ENCODE data around the gene SPATA21.

SPATA21 gene

GRCh38 chr1:16451841-16452528 lies 14.8 kb upstream of the SPATA21 start:
- FAIRE-seq (no peak), DNase-seq (ENCODE audit: insufficient read length, low spot score) (no peak)

- DNase-seq (ENCODE audit: insufficient read length, low spot score): no peak
- FAIRE-seq: no peak
Measured at GRCh38 chr1:16450863-16451481, 13.7 kb upstream of the SPATA21 start.

- DNase-seq (ENCODE audit: insufficient read length, low spot score) (no peak), FAIRE-seq (no peak)
Measured at GRCh38 chr1:16449666-16450065, 12.4 kb upstream of the SPATA21 start.

- FAIRE-seq: no peak
- no peak for DNase-seq (ENCODE audit: insufficient read length, low spot score)
Measured at GRCh38 chr1:16449065-16449464, 11.8 kb upstream of the SPATA21 start.

GRCh38 chr1:16447641-16448040 lies 10.4 kb upstream of the SPATA21 start:
- no peak for DNase-seq (ENCODE audit: insufficient read length, low spot score)
- FAIRE-seq: no peak

- DNase-seq (ENCODE audit: insufficient read length, low spot score): no peak
- FAIRE-seq: no peak
Measured at GRCh38 chr1:16446116-16446515, 8.9 kb upstream of the SPATA21 start.

GRCh38 chr1:16445052-16445451 lies 7.8 kb upstream of the SPATA21 start:
- DNase-seq (ENCODE audit: insufficient read length, low spot score) (no peak), FAIRE-seq (no peak)

GRCh38 chr1:16443975-16444770 lies 6.9 kb upstream of the SPATA21 start:
- DNase-seq (ENCODE audit: insufficient read length, low spot score): no peak
- no peak for FAIRE-seq

- no peak for FAIRE-seq
- no peak for DNase-seq (ENCODE audit: insufficient read length, low spot score)
Measured at GRCh38 chr1:16442941-16443340, 5.7 kb upstream of the SPATA21 start.

GRCh38 chr1:16442265-16442664 lies 5.0 kb upstream of the SPATA21 start:
- DNase-seq (ENCODE audit: insufficient read length, low spot score) (no peak), FAIRE-seq (no peak)

- no peak for FAIRE-seq
- no peak for DNase-seq (ENCODE audit: insufficient read length, low spot score)
Measured at GRCh38 chr1:16441282-16441665, 4.0 kb upstream of the SPATA21 start.

GRCh38 chr1:16440470-16441281 lies 3.5 kb upstream of the SPATA21 start, which contains the start of gene NECAP2:
TSS of gene NECAP2 (plus strand) at chr1:16440724. CDS start at chr1:16440762, 38 bp downstream.
- peak; percentile 90 for FAIRE-seq
- DNase-seq (ENCODE audit: insufficient read length, low spot score): peak; percentile 86

GRCh38 chr1:16440131-16440469 lies 2.9 kb upstream of the SPATA21 start:
- FAIRE-seq: no peak
- DNase-seq (ENCODE audit: insufficient read length, low spot score): no peak

GRCh38 chr1:16438924-16439323 lies 1.7 kb upstream of the SPATA21 start:
- DNase-seq (ENCODE audit: insufficient read length, low spot score) (no peak), FAIRE-seq (no peak)

- FAIRE-seq (no peak), DNase-seq (ENCODE audit: insufficient read length, low spot score) (no peak)
Measured at GRCh38 chr1:16438516-16438915, 1.3 kb upstream of the SPATA21 start.

- DNase-seq (ENCODE audit: insufficient read length, low spot score) (no peak), FAIRE-seq (no peak)
Measured at GRCh38 chr1:16434501-16434900, 2.7 kb downstream of the SPATA21 start.

GRCh38 chr1:16434007-16434406 lies 3.2 kb downstream of the SPATA21 start:
- FAIRE-seq: no peak
- DNase-seq (ENCODE audit: insufficient read length, low spot score): no peak

GRCh38 chr1:16433030-16433429 lies 4.2 kb downstream of the SPATA21 start:
- peak; percentile 18 for FAIRE-seq
- DNase-seq (ENCODE audit: insufficient read length, low spot score): no peak

GRCh38 chr1:16430606-16431005 lies 6.6 kb downstream of the SPATA21 start:
- no peak for FAIRE-seq

GRCh38 chr1:16425125-16426025 lies 11.8 kb downstream of the SPATA21 start:
- no peak for DNase-seq (ENCODE audit: insufficient read length, low spot score)
- FAIRE-seq: no peak

More at GRCh38 chr1:16430606-16431005, 6.6 kb downstream of the SPATA21 start:
- DNase-seq (ENCODE audit: insufficient read length, low spot score): no peak

All from GM19239 (cell line).